ENCODE data around the gene ASCC3.

GRCh38 chr6:100833972-100834574 lies 47.1 kb downstream of the ASCC3 start:
- TF ChIP-seq CTCF (IDR thresholded peaks at IDR 0.05) (no peak), SMC3 (IDR thresholded peaks at IDR 0.05) (no peak), EP300 (IDR thresholded peaks at IDR 0.05) (no peak), JUN (IDR thresholded peaks at IDR 0.05) (no peak), POLR2A (IDR thresholded peaks at IDR 0.05; ENCODE audit: low read length) (no peak), RCOR1 (IDR thresholded peaks at IDR 0.05; ENCODE audit: low read depth, low read length) (no peak), BHLHE40 (IDR thresholded peaks at IDR 0.05; ENCODE audit: low read depth, low read length) (no peak), CEBPB (IDR thresholded peaks at IDR 0.05) (no peak), CHD2 (IDR thresholded peaks at IDR 0.05; ENCODE audit: low read length, partially characterized antibody) (no peak), ELK1 (IDR thresholded peaks at IDR 0.05; ENCODE audit: low read depth, low read length) (no peak)
